IMR-90 (cell line): ENCODE results near the gene BAIAP2L1. TPM values are rescaled to one million over a fixed set of nuclear protein-coding genes. Genes with fewer than 3 reads are reported as not detected.

Source experiments
- ATAC-seq: fragments of 200-7000 bp; cut with Tn5 transposase; 2 replicates; pipeline ENCODE4 v1.9.1; 2020; ENCODE audit warnings: low read depth, mild to moderate bottlenecking, moderate library complexity
- BruUV-seq: library from RNA; stranded (reverse); fragments of 400-500 nt; replicated peaks from 2 replicates; lab custom pipeline; 2021; lab: Mats Ljungman, UMichigan
- CTCF ChIA-PET: fragments of 300-600 bp; formaldehyde crosslinking; extraction: SDS; loops from one replicate; lab custom pipeline; 2021; ENCODE audit warnings: antibody characterized with exemption; lab: Yijun Ruan, JAX
- POLR2A ChIA-PET: fragments of 300-600 bp; sonication (Branson Sonifier 250); formaldehyde crosslinking; loops from one replicate; lab custom pipeline; 2022; ENCODE audit warnings: antibody characterized with exemption; ENCODE audit not compliant: unreplicated experiment; lab: Charles Lee
- DNase-seq: peaks from one replicate; pipeline ENCODE4 v3.0.0; 2013
- H2AFZ ChIP-seq: replicated peaks from 2 replicates; pipeline ENCODE3; 2013; ENCODE audit warnings: low read length, mild to moderate bottlenecking; ENCODE audit not compliant: poor library complexity
- H2AK5ac ChIP-seq: 2 replicates; pipeline ENCODE4 v1.6.1; 2013; ENCODE audit warnings: low read depth, low read length, inconsistent platforms
- H2AK9ac ChIP-seq: replicated peaks from 2 replicates; pipeline ENCODE3; 2013; ENCODE audit warnings: mild to moderate bottlenecking, low read depth, low read length, moderate library complexity; ENCODE audit not compliant: poor library complexity
- H2BK120ac ChIP-seq: 2 replicates; pipeline ENCODE4 v1.6.1; 2013; ENCODE audit warnings: low read depth, low read length, inconsistent platforms
- H2BK15ac ChIP-seq: 3 replicates; pipeline ENCODE4 v1.6.1; 2013; ENCODE audit warnings: low read depth, low read length, inconsistent platforms
- H2BK20ac ChIP-seq: 2 replicates; pipeline ENCODE4 v1.6.1; 2013; ENCODE audit warnings: low read depth, mild to moderate bottlenecking, inconsistent platforms, low read length, moderate library complexity
- H2BK5ac ChIP-seq: 2 replicates; pipeline ENCODE4 v1.6.1; 2013; ENCODE audit warnings: mild to moderate bottlenecking, low read depth, low read length, inconsistent platforms; ENCODE audit not compliant: poor library complexity, severe bottlenecking
- H3K14ac ChIP-seq: replicated peaks from 2 replicates; pipeline ENCODE4 v1.6.1; 2013; ENCODE audit warnings: low read depth, low read length, inconsistent platforms
- H3K18ac ChIP-seq: 2 replicates; pipeline ENCODE4 v1.6.1; 2013; ENCODE audit warnings: low read depth, low read length, control low read depth
- H3K23ac ChIP-seq: 2 replicates; pipeline ENCODE4 v1.6.1; 2013; ENCODE audit warnings: low read depth, low read length, inconsistent platforms
- H3K27ac ChIP-seq: 2 replicates; pipeline ENCODE4 v1.5.1; 2013; ENCODE audit warnings: mild to moderate bottlenecking, control low read depth, low read length; ENCODE audit not compliant: insufficient read depth
- H3K27me3 ChIP-seq: 2 replicates; pipeline ENCODE4 v1.6.1; 2013; ENCODE audit warnings: low read length; ENCODE audit not compliant: control insufficient read depth, insufficient read depth
- H3K36me3 ChIP-seq: 2 replicates; pipeline ENCODE4 v1.6.1; 2013; ENCODE audit warnings: low read length, mixed read lengths; ENCODE audit not compliant: control insufficient read depth, insufficient read depth
- H3K4ac ChIP-seq: 2 replicates; pipeline ENCODE4 v1.6.1; 2013; ENCODE audit warnings: low read depth, low read length, inconsistent platforms
- H3K4me1 ChIP-seq: 2 replicates; pipeline ENCODE4 v1.6.1; 2013; ENCODE audit warnings: low read length, mixed read lengths; ENCODE audit not compliant: control insufficient read depth, insufficient read depth
- H3K4me2 ChIP-seq: 2 replicates; pipeline ENCODE4 v1.6.1; 2013; ENCODE audit warnings: low read depth, mild to moderate bottlenecking, control low read depth, low read length, moderate library complexity
- H3K4me3 ChIP-seq: 2 replicates; pipeline ENCODE4 v1.5.1; 2013; ENCODE audit warnings: low read depth, mild to moderate bottlenecking, control low read depth, low read length, moderate library complexity; ENCODE audit not compliant: insufficient read depth
- H3K56ac ChIP-seq: 2 replicates; pipeline ENCODE4 v1.6.1; 2013; ENCODE audit warnings: low read length, inconsistent platforms; ENCODE audit not compliant: insufficient read depth; ENCODE audit errors: extremely low read depth
- H3K79me1 ChIP-seq, 2 experiments: 2 replicates each; pipeline ENCODE4 v1.6.1; 2013; ENCODE audit warnings: low read length in 2 of 2, inconsistent platforms in 1 of 2, low read depth in 1 of 2
- H3K9ac ChIP-seq: 2 replicates; pipeline ENCODE4 v1.6.1; 2013; ENCODE audit warnings: low read depth, low read length, control low read depth
- H3K9me1 ChIP-seq: 2 replicates; pipeline ENCODE4 v1.6.1; 2013; ENCODE audit warnings: low read length, inconsistent platforms; ENCODE audit not compliant: insufficient read depth
- H3K9me3 ChIP-seq: 2 replicates; pipeline ENCODE4 v1.6.1; 2013; ENCODE audit warnings: low read length; ENCODE audit not compliant: control insufficient read depth, insufficient read depth
- H4K20me1 ChIP-seq: 2 replicates; pipeline ENCODE4 v1.6.1; 2013; ENCODE audit warnings: low read length, inconsistent platforms; ENCODE audit not compliant: insufficient read depth
- H4K5ac ChIP-seq: 2 replicates; pipeline ENCODE4 v1.6.1; 2013; ENCODE audit warnings: mild to moderate bottlenecking, low read depth, low read length, control low read depth
- H4K8ac ChIP-seq, 2 experiments: 2 replicates each; pipeline ENCODE4 v1.6.1; 2013; ENCODE audit warnings: low read depth in 2 of 2, low read length in 2 of 2, control low read depth in 1 of 2, inconsistent platforms in 1 of 2
- H4K91ac ChIP-seq: 2 replicates; pipeline ENCODE4 v1.6.1; 2013; ENCODE audit warnings: low read depth, low read length, inconsistent platforms; ENCODE audit not compliant: insufficient read depth
- BHLHE40 ChIP-seq: fragments of 150-350 bp; IDR thresholded peaks from 2 replicates; pipeline ENCODE4 v1.6.1; 2016; ENCODE audit warnings: mild to moderate bottlenecking, low read depth, low read length
- CEBPB ChIP-seq: IDR thresholded peaks from 2 replicates; pipeline ENCODE4 v1.6.1; 2012; ENCODE audit warnings: low read depth, low read length, improper control_type of control experiment
- CHD1 ChIP-seq: IDR thresholded peaks from 2 replicates; pipeline ENCODE4 v1.6.1; 2012; ENCODE audit warnings: low read depth, low read length, improper control_type of control experiment
- CTCF ChIP-seq: conservative IDR thresholded peaks from 2 replicates; pipeline ENCODE4 v1.5.1; 2012; ENCODE audit warnings: mild to moderate bottlenecking, low read depth, low read length, improper control_type of control experiment
- ELK1 ChIP-seq: fragments of 150-350 bp; IDR thresholded peaks from 2 replicates; pipeline ENCODE4 v1.6.1; 2016; ENCODE audit warnings: low read depth, mild to moderate bottlenecking, low read length, moderate library complexity, borderline replicate concordance
- FOS ChIP-seq: fragments of 150-350 bp; IDR thresholded peaks from 2 replicates; pipeline ENCODE4 v1.6.1; 2016; ENCODE audit warnings: low read depth, low read length
- MXI1 ChIP-seq: IDR thresholded peaks from 2 replicates; pipeline ENCODE4 v1.6.1; 2012; ENCODE audit warnings: low read depth, mild to moderate bottlenecking, low read length, moderate library complexity, borderline replicate concordance
- NFE2L2 ChIP-seq: fragments of 150-350 bp; IDR thresholded peaks from 2 replicates; pipeline ENCODE4 v1.6.1; 2016; ENCODE audit warnings: low read depth, mild to moderate bottlenecking, low read length
- POLR2A ChIP-seq: IDR thresholded peaks from 2 replicates; pipeline ENCODE4 v1.6.1; 2012; ENCODE audit warnings: mild to moderate bottlenecking, low read depth, low read length
- RAD21 ChIP-seq: IDR thresholded peaks from 2 replicates; pipeline ENCODE4 v1.6.1; 2012; ENCODE audit warnings: low read length, improper control_type of control experiment
- RCOR1 ChIP-seq: IDR thresholded peaks from 2 replicates; pipeline ENCODE4 v1.6.1; 2012; ENCODE audit warnings: mild to moderate bottlenecking, low read length, improper control_type of control experiment; ENCODE audit not compliant: insufficient replicate concordance
- SMC3 ChIP-seq: fragments of 150-350 bp; IDR thresholded peaks from 2 replicates; pipeline ENCODE4 v1.6.1; 2016; ENCODE audit warnings: low read depth, mild to moderate bottlenecking, antibody characterized with exemption, low read length, moderate library complexity
- USF2 ChIP-seq: fragments of 150-350 bp; IDR thresholded peaks from 2 replicates; pipeline ENCODE4 v1.6.1; 2017; ENCODE audit warnings: mild to moderate bottlenecking, antibody characterized with exemption, low read length, low read depth
- WGBS, 2 experiments: methylation state at CpG; one replicate each; pipeline versions ENCODE4 v1.1.5 to v1.1.7; 2013; ENCODE audit warnings: missing lambda C conversion rate in 2 of 2; ENCODE audit not compliant: insufficient read length in 1 of 2; ENCODE audit errors: extremely low coverage in 2 of 2; 5-methylcytosine and 5-hydroxymethylcytosine counted together
- dilution Hi-C: fragments of 300-500 bp; cut with HindIII; formaldehyde crosslinking; loops from one replicate; pipeline ENCODE4 v1.14.3; 2018; ENCODE audit warnings: low sequenced_read_pairs; ENCODE audit not compliant: unreplicated experiment
- in situ Hi-C: fragments of 300-500 bp; cut with MboI; formaldehyde crosslinking; loops from 3 replicates; pipeline ENCODE4 v1.14.3; 2019; ENCODE audit warnings: low sequenced_read_pairs, inconsistent platforms, mixed read lengths
- intact Hi-C: fragments of 100-400 bp; cut with micrococcal nuclease; formaldehyde crosslinking; loops from 2 replicates; pipeline ENCODE4 v1.10.0; 2022
- polyA plus RNA-seq, 3 experiments: library from polyadenylated mRNA; depleted of rRNA; stranded (reverse); fragments of >200 nt; gene quantifications; 2 replicates each; pipeline ENCODE4 v1.2.3, GENCODE V29; 2012; ENCODE audit warnings: low replicate concordance in 1 of 3
- total RNA-seq: library from RNA; depleted of rRNA; stranded (reverse); fragments of >200 nt; gene quantifications from 2 replicates; pipeline ENCODE4 v1.2.3, GENCODE V29; 2012

Gene BAIAP2L1
- total and polyA plus RNA-seq, 2 of the 4 experiments (the other 2 are of a cell fraction) = 2.2 to 6.0 TPM

DNA sequence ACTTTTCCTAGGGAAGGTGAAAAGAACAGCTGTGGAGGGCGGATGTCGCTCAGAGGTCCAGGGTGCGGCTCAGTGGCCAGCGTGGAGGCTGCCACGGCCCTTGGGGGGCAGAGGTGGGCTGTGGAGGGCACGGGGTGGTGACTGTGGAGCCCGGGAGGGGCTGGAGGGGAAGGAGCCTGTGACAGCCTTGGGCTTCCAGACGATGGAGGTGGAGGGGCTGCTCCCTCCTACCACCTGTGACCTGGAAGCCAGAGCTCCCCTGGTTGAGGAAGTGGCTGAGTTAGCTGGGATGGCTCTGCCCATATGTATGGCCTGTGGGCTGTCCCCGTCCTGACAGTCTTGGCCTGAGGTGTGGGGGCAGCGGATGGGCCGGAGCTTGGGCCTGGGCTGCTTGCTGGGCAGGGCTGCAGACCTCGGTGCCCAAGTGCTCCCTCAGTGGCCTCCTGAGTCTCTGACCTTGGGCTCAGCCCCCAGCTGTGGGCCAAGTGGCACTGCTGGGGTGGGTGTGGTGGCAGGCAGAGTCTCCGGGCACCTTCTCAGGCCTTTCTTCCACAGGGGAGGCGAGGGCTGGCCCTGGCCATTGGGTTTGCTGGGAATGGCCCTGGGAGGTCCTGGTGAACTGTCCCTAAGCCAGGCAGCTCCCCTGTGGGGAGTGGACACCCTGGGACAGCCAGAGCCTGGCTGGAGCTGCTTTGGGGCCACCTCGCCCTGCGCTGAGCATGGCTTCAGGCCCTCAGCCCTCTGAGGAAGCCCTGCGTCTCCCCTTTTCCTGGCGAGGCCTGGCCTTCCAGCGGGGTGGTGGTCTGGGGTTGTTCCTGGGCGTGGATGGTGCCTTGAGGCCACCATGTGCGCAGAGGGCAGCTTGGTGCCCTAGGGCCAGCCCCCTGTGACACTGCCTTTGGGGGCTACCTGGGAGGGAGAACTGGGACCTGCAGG lies 115.5 kb downstream of the BAIAP2L1 start:
- POLR2A ChIA-PET = interaction anchor here (0.6 kb wide), 1 partner anchor 575 kb away, joined by 3 read pairs; no protein-coding TSS in a partner anchor
- Histone ChIP-seq H2BK20ac (peak overlapping the region; percentile 52), H3K4ac (peak overlapping the region; percentile 96), H2BK15ac (peak overlapping the region; percentile 91; the same call in 2 of the 3 replicates), H3K27ac (peak overlapping the region; percentile 91), H3K56ac (peak overlapping the region; percentile 50), H3K23ac (peak overlapping the region; percentile 70), H3K9ac (peak overlapping the region; percentile 54), H2BK120ac (peak overlapping the region; percentile 91), H2AK9ac (peak overlapping the region; percentile 99), H3K4me1 (peaks cover 41% of the 10 kb centered on the region), H2AFZ (peak overlapping the region; percentile 76), H4K20me1 (peaks cover 72% of the 10 kb centered on the region), H3K27me3 (no peaks in the 10 kb centered on the region), H4K8ac (peak overlapping the region; percentile 94 to 95), H3K9me1 (peaks cover 21% of the 10 kb centered on the region), H3K18ac (peak overlapping the region; percentile 43; the same call in 1 of the 2 replicates), H3K36me3 (peaks cover 36% of the 10 kb centered on the region), H2BK5ac (peak overlapping the region; percentile 94), H2AK5ac (peak overlapping the region; percentile 46), H3K9me3 (no peaks in the 10 kb centered on the region), H3K4me3 (no peak overlapping the region), H3K14ac (peak overlapping the region; percentile 89), H3K4me2 (peak overlapping the region; percentile 97), H3K79me1 (peaks cover 15 to 73% of the 10 kb centered on the region in 2 experiments; a peak in 3 of 4 replicates), H4K5ac (peak overlapping the region; percentile 15; the same call in 1 of the 2 replicates), H4K91ac (peak overlapping the region; percentile 97)
- intact Hi-C loops (no loop called here), dilution Hi-C loops (no loop called here), in situ Hi-C loops (no loop called here)
- 83% methylated on average over 1 of the region's 21 CpGs; no CpG with 5 or more reads in 1 of the 2 experiments for WGBS, 2 experiments
- no TSS peak for BruUV-seq
- DNase-seq (no peak), ATAC-seq (no peak)
- CTCF ChIA-PET = no interaction called here
- TF ChIP-seq CEBPB = no peak
- no peak for TF ChIP-seq USF2
- TF ChIP-seq FOS = no peak
- no peak for TF ChIP-seq POLR2A
- no peak for TF ChIP-seq ELK1
- TF ChIP-seq BHLHE40 = no peak
- no peak for TF ChIP-seq CHD1
- TF ChIP-seq NFE2L2 = no peak
- TF ChIP-seq SMC3 = no peak
- no peak for TF ChIP-seq MXI1
- no peak for TF ChIP-seq RCOR1
- TF ChIP-seq RAD21 = no peak
- no peak for TF ChIP-seq CTCF
